Posterior vena cava (tissue), 2 donors: Measurements from ENCODE around the gene SFR1. TPM values are rescaled to one million over a fixed set of nuclear protein-coding genes. Genes with fewer than 3 reads are reported as not detected.
A peak's percentile ranks its signal among the peaks of the same experiment; 100 is the strongest.

Experiments used
- DNase-seq: peaks from one replicate; pipeline ENCODE4 v3.0.0-alpha.2; 2020; ENCODE audit warnings: low spot score
- intact Hi-C, 2 donors: fragments of 100-400 bp; cut with DNase I; formaldehyde crosslinking; loops; one replicate each; pipeline versions ENCODE4 v1.14.1 to v1.14.2; 2022 to 2023
- long read RNA-seq, 2 donors: library from polyadenylated mRNA; unstranded; transcript quantifications; one replicate each; pipeline ENCODE4 v2.0.0, GENCODE V29; 2020 to 2021
- total RNA-seq, 2 donors: library from RNA; stranded (reverse); fragmentation: NEBNext Ultra II Directional; extraction: Animal tissue kit (Norgen Biotek cat#: 25700); gene quantifications; one replicate each; pipeline ENCODE4 v1.2.1, GENCODE V29; 2021
- donor health status: DM: yes; HTN: yes; CAD: no.
- donor health status: DM: yes; HTN: yes; CAD: no.

Gene SFR1, protein sequence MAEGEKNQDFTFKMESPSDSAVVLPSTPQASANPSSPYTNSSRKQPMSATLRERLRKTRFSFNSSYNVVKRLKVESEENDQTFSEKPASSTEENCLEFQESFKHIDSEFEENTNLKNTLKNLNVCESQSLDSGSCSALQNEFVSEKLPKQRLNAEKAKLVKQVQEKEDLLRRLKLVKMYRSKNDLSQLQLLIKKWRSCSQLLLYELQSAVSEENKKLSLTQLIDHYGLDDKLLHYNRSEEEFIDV
- total RNA-seq, result 1 to 10 TPM; 7.6 to 9.2 TPM
- long read RNA-seq, donor 1, partial matches to known transcripts, result 1 of 6 reads
- long read RNA-seq, donor 1, other reads (novel, unspliced or antisense), result 0 of 6 reads
- long read RNA-seq, donor 2, transcript SFR1-201 (4 exons, 1,438 nt), result minor isoform, 5 of 37 reads
- long read RNA-seq, donor 2, transcript SFR1-202 (4 exons, 1,503 nt), result major isoform, 29 of 37 reads
- long read RNA-seq, donor 2, partial matches to known transcripts, result 1 of 37 reads
- long read RNA-seq, donor 2, other reads (novel, unspliced or antisense), result 2 of 37 reads

DNA sequence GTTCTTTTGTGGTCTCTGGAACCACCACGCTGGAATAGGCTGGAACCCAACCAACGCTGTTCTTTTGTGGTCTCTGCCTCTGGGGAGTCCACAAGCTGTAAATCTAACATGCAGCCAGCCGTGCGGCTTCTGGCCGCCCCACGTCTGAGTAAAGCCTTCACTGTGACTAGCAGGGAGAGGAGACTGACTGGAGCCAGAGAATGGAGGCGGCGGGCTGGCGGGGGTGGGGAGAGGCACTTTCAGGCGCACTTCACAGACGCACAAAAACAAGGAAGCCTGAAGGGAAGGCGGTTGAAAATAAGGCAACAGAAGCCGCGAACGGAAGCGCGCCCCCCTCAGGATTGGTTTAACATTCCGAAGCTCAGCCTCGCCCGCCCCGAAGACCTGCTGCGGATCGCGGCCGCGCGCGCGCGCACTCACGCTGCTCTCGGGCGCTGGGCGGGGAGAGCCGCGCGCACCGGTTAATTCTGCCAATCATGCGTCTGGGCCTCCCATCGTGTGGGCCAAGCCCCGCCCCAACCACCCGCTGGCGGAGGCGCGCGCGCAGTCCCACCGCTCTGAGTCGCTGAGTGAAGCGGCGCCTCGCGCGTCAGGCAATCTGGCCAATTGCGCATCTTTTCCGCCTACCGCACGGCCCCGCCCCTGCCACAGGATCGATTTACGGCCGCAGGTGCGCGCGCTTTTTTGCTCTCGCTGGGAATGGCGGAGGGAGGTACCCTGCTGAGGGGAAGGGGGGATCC, at the start of gene SFR1:
TSS of gene SFR1 (plus strand) at position 687 of the 740 bp plus-strand sequence. CDS start at position 700, 13 bp downstream.
- intact Hi-C loops, result loop anchor here in 1 of 2 donors (10.0 kb wide), 1 partner anchor 217 kb away; no protein-coding TSS in a partner anchor
- peak; percentile 100 for DNase-seq

DNA sequence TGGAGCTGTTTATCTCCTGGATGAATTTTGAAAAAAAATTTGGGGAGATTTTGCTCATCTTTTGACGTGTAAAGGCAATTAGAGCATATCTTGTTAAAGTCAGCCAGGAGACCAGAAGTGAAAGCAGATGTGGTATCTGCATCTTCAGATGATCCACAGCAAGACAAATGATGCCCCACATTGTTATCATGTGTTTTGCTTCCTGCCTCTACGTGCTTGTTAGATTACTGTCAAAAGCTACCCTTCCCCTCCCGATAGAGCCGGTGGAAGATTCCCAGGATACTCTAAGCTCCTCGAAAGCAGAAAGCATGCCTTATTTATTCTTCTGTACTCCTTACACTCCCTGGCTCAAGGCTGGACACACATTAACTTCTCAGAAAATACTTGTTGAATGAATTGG, 49.2 kb upstream of the SFR1 start:
- intact Hi-C loops, result loop anchor here in 1 of 2 donors (10.0 kb wide), 1 partner anchor 1098 kb away; no protein-coding TSS in a partner anchor
- no peak for DNase-seq

GRCh38 chr10:104074505-104074904, 47.5 kb upstream of the SFR1 start:
- intact Hi-C loops, result loop anchor here in 1 of 2 donors (10.0 kb wide), 1 partner anchor 1100 kb away; no protein-coding TSS in a partner anchor
- DNase-seq, result no peak

DNA sequence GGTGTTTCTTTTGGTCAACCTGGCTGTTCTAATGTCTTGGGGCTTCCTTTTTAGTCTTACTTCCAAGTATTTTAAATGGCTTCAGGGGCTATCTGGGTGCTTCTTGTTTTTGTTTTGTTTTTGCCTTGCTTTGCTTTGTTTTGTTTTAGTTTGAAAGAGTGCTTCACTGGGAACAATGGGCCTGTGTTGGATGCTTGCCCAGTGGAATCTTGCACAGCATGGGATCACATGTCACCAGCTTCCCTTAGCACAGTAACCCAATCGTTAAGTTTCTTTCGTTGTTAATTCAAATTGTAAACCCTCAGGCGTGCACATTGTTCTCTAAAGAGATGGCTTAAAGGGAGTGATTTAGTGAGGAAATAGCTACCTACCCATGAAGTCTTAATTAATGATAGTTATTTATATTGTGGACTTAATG, 45.2 kb upstream of the SFR1 start:
- no peak for DNase-seq
- intact Hi-C loops, result loop anchor here in 1 of 2 donors (10.0 kb wide), 1 partner anchor 1102 kb away; no protein-coding TSS in a partner anchor

GRCh38 chr10:104077247-104077646, 44.7 kb upstream of the SFR1 start:
- DNase-seq, result no peak
- intact Hi-C loops, result loop anchor here in 1 of 2 donors (10.0 kb wide), 1 partner anchor 1102 kb away; no protein-coding TSS in a partner anchor

DNA sequence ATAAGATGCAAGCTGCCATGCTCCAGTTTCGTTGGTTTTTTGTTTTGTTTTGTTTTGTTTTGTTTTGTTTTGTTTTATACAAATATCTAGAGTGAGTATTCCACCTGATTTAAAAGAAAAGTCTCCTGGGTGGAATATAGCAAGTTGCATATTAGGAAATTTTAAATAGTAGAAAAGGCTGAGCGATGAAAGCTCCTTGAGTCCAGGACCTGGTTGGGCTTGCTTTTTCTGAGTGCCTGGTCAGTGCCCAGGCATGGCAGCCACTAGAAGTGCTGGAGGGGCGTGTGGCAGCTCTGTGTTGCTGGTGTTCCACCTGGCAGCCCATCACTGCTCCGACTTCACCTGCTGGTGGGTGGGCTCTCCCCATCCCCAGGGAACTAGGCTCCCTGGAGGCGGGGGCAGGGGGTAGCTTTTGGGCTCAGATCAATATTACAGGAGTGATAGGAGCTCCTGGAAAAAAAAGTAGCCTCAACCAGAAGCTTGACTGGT, 44.3 kb upstream of the SFR1 start:
- intact Hi-C loops, result loop anchor here in 1 of 2 donors (10.0 kb wide), 1 partner anchor 1103 kb away; no protein-coding TSS in a partner anchor
- no peak for DNase-seq

GRCh38 chr10:104080762-104081161, 41.2 kb upstream of the SFR1 start:
- intact Hi-C loops, result no loop called here
- DNase-seq, result no peak

DNA sequence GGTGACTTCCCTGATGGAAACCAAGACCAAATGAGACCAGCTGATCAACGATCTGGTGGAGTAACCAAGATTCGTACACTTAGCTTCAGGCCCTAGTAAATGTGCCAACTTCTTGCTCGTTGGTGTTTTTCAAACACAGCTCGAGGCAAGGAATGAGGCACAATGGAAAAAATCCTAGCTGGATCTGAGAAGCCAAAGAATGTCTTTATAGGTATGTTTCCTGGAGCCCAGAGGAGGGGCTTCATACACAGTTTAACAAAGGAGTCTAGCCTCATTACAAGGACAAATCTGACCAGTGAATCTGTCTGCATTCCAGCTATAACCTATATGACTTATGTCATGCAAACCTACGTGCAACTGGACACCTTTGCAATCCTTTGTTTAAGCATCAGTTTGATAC, 40.0 kb upstream of the SFR1 start:
- intact Hi-C loops, result no loop called here
- no peak for DNase-seq

- DNase-seq, result no peak
- intact Hi-C loops, result no loop called here
Measured at GRCh38 chr10:104084482-104085142, 37.4 kb upstream of the SFR1 start.

DNA sequence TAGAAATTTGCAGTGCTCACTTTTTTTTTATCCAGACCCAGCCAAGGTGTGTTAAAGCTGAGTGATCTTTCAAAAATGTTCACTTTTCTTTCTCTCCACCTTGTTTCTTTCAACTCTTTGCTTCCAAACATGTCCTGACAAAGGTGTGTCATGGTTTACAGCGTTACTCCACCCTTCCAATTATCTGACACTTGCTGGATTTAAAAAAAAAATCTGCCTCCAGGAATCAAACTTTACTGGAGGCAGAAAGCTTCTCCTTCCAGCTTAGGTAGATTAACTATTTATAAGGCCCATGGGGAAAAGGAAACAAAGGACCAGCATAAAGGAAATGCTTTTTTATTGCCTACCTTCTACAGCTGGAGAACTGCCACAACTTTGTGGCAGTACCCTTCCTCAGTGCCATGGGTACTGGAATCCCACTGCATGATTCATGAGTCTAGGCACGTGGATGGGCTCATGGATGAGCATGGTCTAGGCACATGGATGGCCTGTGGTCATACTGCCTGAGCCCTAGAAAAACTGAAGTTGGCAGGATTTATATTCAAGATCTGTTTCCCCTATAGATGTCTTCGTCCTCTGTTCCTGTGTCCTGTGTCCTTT, 36.1 kb upstream of the SFR1 start, which contains the start of gene COL17A1:
TSS of gene COL17A1 (minus strand) at position 80 of the 600 bp plus-strand sequence. CDS start 5,207 bp downstream, outside the sequence.
- DNase-seq, result no peak
- intact Hi-C loops, result no loop called here

- intact Hi-C loops, result no loop called here
- DNase-seq, result no peak
Measured at GRCh38 chr10:104088239-104088638, 33.7 kb upstream of the SFR1 start.

DNA sequence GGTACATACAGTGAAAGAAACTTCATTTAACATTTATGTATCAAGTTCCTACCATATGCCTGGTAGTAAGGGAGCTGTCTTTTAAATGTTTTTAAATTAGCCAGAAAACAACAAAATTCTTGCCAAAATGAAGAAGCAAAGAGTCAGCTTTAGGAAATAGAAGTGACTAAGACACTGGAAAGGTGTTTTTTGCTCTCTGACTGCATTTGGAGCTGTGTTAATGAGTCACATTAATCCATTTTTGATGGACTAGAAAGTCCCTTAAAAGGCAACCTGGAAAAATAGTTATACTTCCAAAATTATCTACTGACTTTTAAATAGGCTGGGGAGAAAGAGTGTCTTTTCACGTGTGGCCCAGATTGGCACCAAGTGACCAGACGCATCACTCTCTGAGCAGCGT, 32.4 kb upstream of the SFR1 start:
- intact Hi-C loops, result no loop called here
- DNase-seq, result no peak

- no peak for DNase-seq
- intact Hi-C loops, result no loop called here
Measured at GRCh38 chr10:104090611-104091010, 31.4 kb upstream of the SFR1 start.

- intact Hi-C loops, result no loop called here
Measured at GRCh38 chr10:104092749-104093148, 29.2 kb upstream of the SFR1 start.

DNA sequence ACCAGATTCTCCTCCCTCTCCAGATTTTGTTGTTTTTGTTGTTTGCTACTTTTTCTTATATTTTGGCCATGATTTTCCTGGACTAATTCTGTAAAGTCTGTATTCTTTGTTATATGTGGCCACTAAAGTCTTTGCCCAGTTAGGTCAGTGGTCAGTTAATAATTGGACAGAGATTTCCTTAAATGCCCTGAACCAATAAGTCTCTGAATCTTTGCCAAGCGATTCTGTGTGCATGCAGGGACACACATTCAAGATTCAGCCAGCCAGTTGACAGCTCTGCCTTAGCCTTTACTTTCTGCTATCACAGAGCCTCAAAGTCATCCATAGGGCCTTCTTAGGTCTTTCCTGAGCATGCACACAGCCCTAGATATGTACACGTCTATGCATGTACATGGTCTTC, 25.3 kb upstream of the SFR1 start:
- intact Hi-C loops, result no loop called here
- no peak for DNase-seq

More at GRCh38 chr10:104092749-104093148, 29.2 kb upstream of the SFR1 start:
- DNase-seq, result no peak

DNA sequence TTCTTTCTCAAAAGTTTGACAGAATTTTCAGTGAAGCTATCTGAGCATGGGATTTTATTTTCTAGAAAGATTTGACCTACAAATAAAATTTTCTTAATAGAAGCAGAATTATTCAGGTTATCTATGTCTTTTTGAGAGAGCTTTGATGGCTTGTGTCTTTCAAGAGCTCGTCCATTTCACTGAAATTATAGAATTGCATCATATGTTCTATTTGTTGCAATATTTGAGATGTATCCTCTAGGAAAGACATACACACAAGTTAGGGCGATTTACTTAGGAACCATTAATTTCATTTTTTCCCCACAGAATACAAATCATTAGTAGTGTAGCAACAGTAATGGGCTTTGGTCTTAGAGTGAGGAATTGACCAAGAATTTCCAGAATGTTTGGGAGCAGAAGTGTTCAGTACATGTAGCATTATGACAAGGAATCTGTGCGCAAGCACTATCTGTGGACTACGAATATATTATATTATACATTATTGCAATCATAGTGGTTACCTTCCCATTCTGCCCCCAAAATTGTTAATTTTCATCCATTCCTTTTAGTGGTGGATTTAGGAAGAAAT, 23.5 kb upstream of the SFR1 start:
- intact Hi-C loops, result no loop called here
- no peak for DNase-seq

DNA sequence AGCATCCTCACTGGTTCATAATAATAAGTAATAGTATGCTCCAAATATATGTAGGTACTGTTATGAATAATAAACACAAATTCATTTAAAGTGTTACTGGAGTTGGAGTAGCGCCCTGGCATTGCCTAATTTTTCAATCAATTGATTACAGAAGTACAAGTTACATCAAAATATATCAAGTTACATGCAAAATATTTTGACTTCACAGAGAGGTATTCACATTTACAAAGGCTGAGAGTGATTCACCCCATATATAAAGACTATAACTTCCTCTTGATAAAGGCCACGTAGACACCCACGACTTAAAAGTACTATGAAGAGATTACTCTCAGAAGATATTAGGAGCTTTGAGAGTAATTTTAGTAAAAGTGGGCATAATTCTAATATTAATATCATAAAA, 22.7 kb upstream of the SFR1 start:
- intact Hi-C loops, result no loop called here

GRCh38 chr10:104099941-104100340, 22.0 kb upstream of the SFR1 start:
- no peak for DNase-seq
- intact Hi-C loops, result no loop called here

More for the DNA sequence above, 22.7 kb upstream of the SFR1 start:
- no peak for DNase-seq
